HG02571 (cell line): Measurements from ENCODE around the gene LPAR5.
"Not testable (repeated sequence)": the region's sequence is repeated elsewhere in the genome, so short reads cannot be mapped to it uniquely, and the experiment has no call there.

ENCODE experiments used
- ATAC-seq: cut with Tn5 transposase; IDR thresholded peaks from one replicate; pipeline ENCODE4 v1.9.1; 2021; ENCODE audit warnings: mild to moderate bottlenecking, moderate library complexity; ENCODE audit not compliant: unreplicated experiment

Gene LPAR5

GRCh38 chr12:6607751-6608591 is 27.8 kb downstream of the LPAR5 start:
- ATAC-seq: no peak

GRCh38 chr12:6606331-6607131 is 29.2 kb downstream of the LPAR5 start:
- no peak for ATAC-seq

- no peak for ATAC-seq
Measured at GRCh38 chr12:6605421-6606330, 30.1 kb downstream of the LPAR5 start.

GRCh38 chr12:6604259-6605029 is 31.3 kb downstream of the LPAR5 start:
- no peak for ATAC-seq

GRCh38 chr12:6603095-6603567 is 32.6 kb downstream of the LPAR5 start:
- no peak for ATAC-seq

GRCh38 chr12:6602526-6602925 is 33.2 kb downstream of the LPAR5 start:
- no peak for ATAC-seq

DNA sequence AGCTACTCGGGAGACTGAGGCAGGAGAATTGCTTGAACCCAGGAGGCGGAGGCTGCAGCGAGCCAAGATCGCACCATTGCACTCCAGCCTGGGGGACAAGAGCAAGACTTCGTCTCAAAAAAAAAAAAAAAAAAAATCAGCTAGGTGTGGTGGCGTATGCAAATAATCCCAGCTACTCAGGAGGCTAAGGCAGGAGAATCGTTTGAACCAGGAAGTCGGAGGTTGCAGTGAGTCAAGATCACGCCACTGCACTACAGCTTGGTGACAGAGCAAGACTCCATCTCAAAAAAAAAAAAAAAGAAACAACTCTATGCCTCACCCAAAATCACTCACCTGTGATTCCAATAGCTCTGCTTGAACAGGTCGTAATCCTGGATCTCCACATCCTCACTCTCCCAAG is 40.1 kb downstream of the LPAR5 start:
- ATAC-seq: not testable (repeated sequence)

DNA sequence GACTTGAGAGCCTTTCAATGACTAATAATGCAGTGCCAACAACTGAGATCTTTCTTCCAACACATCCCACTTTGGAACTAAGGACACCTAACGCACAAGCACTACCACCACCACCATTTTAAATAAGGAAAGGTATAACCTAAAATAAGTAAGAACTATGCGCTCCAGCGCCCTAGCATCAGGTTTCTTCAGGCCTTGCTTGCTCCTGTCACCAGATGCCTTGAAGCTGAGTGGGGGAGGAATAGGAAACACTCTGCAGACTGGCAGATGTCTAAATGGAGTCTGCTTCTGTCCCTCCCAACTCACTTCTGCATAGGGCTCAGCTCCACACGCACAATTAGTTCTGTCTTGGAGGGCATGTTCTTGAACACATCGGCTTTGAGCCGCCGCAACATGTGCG is 43.7 kb downstream of the LPAR5 start:
- ATAC-seq: no peak

- ATAC-seq: not testable (repeated sequence)
Measured at GRCh38 chr12:6586569-6586968, 49.2 kb downstream of the LPAR5 start.

DNA sequence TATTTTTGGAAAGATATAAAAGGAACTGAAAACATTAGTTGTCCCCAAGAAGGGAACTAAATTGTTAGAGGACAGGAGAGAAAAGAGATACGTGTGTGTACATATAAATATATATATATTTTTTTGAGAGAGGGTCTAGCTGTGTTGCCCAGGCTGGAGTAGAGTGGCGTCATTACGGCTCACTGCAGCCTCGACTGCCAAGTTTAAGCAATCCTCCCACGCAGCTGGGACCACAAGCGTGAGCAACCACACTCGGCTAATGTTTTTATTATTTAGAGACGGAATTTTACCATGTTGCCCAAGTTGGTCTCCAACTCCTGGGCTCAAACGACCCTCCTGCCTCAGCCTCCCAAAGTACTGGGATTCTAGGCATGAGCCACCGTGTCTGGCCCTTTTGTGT is 51.5 kb downstream of the LPAR5 start:
- ATAC-seq: no peak

- ATAC-seq: no peak
Measured at GRCh38 chr12:6582959-6583358, 52.8 kb downstream of the LPAR5 start.

DNA sequence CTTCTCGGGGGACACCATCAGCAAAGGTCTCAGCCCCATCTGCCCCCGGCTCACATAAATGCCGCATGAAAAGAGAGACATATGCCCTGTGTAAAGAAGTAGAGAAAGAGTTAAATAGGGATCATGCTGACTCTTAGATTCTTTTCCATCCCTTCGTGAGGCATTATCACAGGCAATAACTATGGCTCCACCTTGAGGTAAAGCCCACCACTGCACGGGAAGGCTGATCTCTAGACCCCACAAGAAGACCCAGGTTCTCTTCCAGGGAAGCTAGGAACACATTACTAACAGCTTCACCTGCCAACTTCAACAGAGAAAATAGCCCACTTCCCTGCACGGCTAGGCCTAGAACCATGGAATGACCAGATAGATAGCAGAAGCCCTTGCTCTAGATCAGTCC is 53.6 kb downstream of the LPAR5 start:
- ATAC-seq: no peak

DNA sequence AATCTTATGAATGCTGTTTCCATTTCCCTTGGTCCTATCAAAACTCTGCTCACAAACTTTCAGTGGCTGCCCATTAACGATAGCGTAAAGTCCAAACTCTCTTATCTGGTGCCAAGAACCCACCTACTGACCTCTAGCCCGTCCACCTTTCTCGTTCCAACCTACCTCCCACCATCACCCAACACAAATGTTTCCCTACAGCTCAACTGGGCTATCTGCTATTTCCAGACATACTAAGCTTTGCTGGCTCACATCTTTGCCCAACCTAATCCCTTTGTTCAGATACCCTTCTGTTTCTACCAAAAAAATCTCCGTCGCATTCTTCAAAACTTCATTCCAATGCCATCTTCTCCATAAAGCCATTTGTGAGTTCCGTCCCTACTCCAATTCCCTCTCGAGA is 60.1 kb downstream of the LPAR5 start:
- ATAC-seq: no peak

DNA sequence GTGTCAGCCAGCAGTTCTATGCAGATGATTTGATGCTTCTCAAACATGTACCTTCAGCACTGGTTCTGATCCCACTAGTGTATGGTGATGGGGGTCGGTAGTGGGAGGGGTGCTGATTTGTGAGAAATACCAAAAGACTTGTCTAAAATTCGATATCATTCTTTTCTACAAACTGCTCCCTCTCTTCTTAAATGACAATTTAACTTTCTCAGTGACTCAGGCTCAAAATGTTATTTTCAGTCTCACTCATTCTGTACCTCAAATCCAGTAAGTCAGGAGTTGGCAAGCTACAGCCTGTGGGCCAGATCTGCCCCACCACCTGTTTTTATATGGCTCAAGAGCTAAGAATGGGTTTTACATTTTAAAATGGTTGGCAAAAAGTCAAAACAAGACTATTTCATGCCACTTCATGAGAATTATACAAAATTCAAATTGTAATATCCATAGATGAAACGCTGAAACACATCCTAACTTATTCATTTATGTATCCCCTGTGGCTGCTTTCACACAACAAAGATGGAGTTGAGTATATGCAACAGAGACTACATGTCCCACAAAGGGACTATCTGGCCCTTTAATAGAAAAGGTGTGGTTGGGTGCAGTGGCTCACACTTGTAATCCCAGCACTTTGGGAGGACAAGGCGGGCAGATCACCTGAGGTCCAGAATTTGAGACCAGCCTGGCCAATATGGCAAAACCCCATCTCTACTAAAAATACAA is 61.0 kb downstream of the LPAR5 start:
- no peak for ATAC-seq

DNA sequence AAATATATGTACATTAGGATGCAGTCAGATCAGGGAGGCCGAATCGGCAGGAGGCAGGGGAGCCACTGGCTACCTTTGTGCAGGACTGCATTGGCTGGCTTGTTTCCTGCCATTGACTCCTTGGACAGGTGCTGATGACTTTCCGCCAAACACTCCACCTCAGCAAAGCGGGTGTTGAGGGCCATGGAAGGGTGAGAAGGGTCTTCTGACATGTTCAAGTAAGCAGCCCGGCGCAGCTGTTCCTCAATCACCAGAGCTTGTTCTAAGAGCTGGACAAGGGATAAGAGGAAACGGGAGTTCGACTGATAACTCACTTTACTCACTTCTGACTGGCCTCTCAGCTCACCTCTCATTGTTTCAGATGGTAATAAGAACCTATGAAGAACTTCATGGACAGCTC is 62.8 kb downstream of the LPAR5 start:
- ATAC-seq: no peak

- ATAC-seq: no peak
Measured at GRCh38 chr12:6570264-6570887, 65.4 kb downstream of the LPAR5 start.

GRCh38 chr12:6569786-6570185 is 66.0 kb downstream of the LPAR5 start:
- no peak for ATAC-seq

- no peak for ATAC-seq
Measured at GRCh38 chr12:6569312-6569711, 66.4 kb downstream of the LPAR5 start.
